ENCODE results near the gene VWA8.

DNA sequence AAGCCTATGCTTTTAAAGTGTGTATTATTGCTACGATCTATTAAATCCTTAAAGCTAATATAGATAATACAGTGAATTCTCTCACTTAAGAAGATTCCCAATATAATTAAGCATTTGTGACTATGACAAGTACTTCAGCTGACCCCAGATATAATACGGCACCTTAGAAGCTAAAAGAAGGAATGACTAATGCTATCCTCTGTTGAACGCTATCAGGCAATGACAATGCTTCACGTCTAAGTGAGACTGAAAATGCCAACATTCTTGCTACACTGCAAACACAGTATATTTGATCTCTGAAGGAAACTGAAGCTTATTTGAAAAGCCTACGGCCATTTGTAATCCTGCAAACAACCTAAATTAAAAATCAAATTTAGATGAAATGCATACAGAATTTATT is 19.7 kb downstream of the VWA8 start:
- TF ChIP-seq, protein P1, sequence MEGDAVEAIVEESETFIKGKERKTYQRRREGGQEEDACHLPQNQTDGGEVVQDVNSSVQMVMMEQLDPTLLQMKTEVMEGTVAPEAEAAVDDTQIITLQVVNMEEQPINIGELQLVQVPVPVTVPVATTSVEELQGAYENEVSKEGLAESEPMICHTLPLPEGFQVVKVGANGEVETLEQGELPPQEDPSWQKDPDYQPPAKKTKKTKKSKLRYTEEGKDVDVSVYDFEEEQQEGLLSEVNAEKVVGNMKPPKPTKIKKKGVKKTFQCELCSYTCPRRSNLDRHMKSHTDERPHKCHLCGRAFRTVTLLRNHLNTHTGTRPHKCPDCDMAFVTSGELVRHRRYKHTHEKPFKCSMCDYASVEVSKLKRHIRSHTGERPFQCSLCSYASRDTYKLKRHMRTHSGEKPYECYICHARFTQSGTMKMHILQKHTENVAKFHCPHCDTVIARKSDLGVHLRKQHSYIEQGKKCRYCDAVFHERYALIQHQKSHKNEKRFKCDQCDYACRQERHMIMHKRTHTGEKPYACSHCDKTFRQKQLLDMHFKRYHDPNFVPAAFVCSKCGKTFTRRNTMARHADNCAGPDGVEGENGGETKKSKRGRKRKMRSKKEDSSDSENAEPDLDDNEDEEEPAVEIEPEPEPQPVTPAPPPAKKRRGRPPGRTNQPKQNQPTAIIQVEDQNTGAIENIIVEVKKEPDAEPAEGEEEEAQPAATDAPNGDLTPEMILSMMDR (IDR thresholded peaks at IDR 0.05; ENCODE audit: low read depth, low read length) = no peak
- TF ChIP-seq POLR2A (IDR thresholded peaks at IDR 0.05; ENCODE audit: extremely low read depth, insufficient read length) = no peak
- TF ChIP-seq, protein P2, sequence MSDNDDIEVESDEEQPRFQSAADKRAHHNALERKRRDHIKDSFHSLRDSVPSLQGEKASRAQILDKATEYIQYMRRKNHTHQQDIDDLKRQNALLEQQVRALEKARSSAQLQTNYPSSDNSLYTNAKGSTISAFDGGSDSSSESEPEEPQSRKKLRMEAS (IDR thresholded peaks at IDR 0.05; ENCODE audit: low read depth, low read length) = no peak

All from NB4 (cell line).